ENCODE results near the gene JSRP1. TPM values are rescaled to one million over a fixed set of nuclear protein-coding genes. Genes with fewer than 3 reads are reported as not detected.

JSRP1 gene
- total RNA-seq, 2 donors from 2014 or later, result 0.73 TPM; not detected in 1

DNA sequence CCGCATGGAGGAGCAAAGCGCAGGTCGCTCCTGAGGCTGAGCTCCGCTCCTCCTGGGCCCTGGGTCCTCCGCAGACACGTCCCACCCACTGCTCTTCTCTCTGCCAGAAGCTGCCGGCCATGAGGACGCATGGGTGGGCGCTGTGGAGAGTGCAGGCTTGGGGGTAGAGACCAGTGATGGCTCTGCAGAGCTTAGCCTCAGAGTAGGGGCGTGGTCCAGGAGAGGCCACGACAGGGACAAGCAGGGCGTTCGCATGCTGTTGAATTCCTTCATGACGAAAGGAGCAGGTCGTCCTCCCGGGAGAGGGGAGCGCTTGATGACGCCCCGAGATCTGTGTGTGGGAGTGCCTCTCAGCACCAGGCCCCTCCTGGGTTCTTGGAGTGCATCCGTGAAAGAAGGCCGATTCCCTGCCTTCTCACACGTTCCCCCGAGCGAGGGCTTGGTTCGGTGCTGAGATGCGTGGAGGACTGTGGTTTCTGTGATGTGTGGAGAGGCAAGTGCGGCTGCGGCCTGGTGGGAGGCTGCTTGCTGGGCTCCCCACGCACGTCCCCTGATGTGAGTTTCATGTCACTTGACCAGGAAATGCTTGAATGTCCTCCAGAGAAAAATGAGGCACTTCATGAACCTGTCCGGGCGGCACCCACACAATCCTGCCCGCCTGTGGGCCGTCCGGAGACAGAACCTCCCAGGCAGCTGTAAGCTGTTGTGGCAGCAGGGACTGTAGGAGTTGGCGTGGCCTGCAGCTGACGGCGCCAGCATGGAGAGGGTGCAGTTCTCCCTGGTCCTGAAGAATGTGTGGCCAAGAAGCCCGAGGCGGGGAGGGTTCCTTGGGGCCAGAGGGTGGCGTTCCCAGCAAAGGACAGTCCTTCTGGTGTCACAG, 15.1 kb downstream of the JSRP1 start:
- Mint-ChIP-seq H3K27me3 (no peaks in the 10 kb centered on the region), H3K4me1 (ENCODE audit: low read depth in 2 of 2) (peaks cover 55% of the 10 kb centered on the region in 2 donors), H3K9me3 (no peaks in the 10 kb centered on the region), H3K27ac (peak overlapping the region; percentile 71 to 94), H3K4me3 (peak overlapping the region; percentile 89), H3K36me3 (peaks cover 14% of the 10 kb centered on the region)
- ATAC-seq, result no peak
- DNase-seq (ENCODE audit: low spot score), result no peak

DNA sequence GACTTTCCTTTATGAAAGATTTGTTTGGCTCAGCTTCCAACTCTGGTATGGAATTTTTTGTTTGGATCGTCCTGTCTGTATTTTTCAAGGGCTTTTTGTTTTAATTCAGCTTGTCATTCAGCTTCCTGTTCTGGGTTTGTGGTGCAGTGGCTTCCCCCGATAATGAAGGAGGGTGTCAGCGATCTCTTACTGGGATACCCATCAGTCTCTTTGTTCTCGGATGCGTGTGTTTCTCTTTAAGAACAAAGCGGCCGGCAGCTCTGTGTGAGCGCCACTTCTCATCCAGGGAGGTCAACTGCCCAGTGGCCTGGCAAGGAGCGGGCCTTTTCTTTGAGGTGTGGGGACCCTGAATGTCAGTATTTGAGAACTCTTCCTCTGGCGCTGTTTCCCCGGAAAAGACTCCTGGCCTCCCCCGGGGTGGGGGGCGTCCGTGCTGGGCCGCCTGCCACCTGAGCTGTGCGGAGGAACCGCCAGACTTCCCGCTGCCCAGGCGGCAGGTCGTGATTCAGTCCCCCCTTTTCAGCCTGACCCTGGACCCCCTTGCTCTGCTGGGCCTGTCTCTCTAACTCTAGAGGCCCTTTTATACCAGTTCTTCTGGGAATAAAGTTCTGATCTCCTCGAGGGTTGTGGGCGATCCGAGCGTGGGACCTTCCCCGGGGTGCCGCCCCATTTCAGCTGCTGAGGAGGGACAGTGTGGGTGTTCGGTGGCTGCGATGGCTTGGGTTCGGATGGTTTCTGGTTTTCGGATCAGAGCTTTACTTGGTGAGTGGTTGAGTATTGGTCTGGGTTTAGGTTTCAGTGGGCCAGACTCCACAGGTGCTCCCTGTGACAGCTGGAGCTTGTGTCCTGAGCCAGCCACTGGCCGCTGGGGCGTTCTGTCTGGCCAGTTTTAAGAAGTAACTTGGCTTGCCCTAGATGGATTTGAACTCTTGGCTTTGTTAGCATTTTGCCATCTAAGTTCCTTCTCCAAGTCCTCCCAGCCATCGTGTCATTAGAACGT, 16.1 kb downstream of the JSRP1 start:
- no peaks in the 10 kb centered on the region for H3K9me3 Mint-ChIP-seq

DNA sequence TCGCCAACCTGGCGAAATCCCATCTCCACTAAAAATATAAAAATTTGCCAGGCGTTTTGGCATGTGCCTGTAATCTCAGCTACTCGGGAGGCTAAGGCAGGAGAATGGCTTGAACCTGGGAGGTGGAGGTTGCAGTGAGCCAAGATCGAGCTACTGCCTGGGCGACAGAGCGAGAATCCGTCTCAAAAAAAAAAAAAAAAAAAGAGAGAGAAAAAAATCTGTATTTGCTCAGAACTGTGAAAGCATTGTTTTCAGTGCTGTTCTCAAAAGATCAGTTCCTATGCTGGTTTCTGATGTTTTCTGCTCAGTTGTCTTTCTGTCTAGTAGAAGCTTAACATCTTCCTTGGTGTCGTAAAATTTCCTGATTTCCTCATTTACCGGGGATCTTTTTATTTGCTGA, 17.0 kb downstream of the JSRP1 start:
- no peak for ATAC-seq
- DNase-seq (ENCODE audit: low spot score), result no peak
- peaks cover 67 to 69% of the 10 kb centered on the region in 2 donors for H3K4me1 Mint-ChIP-seq (ENCODE audit: low read depth in 2 of 2)
- no peaks in the 10 kb centered on the region for H3K9me3 Mint-ChIP-seq
- peaks cover 14% of the 10 kb centered on the region for H3K36me3 Mint-ChIP-seq
- peak overlapping the region; percentile 89 for H3K4me3 Mint-ChIP-seq
- H3K27ac Mint-ChIP-seq, result peak overlapping the region; percentile 71 to 94
- H3K27me3 Mint-ChIP-seq, result no peaks in the 10 kb centered on the region

More for the DNA sequence above, 16.1 kb downstream of the JSRP1 start:
- Mint-ChIP-seq H3K36me3 (peaks cover 14% of the 10 kb centered on the region), H3K27me3 (no peaks in the 10 kb centered on the region), H3K27ac (peak overlapping the region; percentile 71 to 94), H3K4me3 (peak overlapping the region; percentile 89), H3K4me1 (ENCODE audit: low read depth in 2 of 2) (peaks cover 59 to 60% of the 10 kb centered on the region in 2 donors)
- ATAC-seq (no peak), DNase-seq (ENCODE audit: low spot score) (no peak)

DNA sequence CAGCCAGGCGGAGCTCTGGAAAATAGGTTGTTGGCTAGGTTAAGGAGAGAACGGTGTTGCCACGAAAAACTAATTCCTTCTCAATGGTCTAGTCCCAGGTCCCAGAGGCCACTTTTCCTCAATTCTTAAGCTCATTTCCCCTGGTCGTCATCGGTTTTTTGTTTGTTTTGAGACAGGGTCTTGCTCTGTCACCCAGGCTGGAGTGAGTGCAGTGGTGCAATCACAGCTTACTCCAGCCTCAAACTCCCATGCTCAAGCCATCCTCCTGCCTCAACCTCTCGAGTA, 18.4 kb downstream of the JSRP1 start:
- DNase-seq (ENCODE audit: low spot score) (no peak), ATAC-seq (no peak)
- H3K27ac Mint-ChIP-seq, result peak overlapping the region; percentile 71 to 94
- H3K4me3 Mint-ChIP-seq, result peak overlapping the region; percentile 89
- no peaks in the 10 kb centered on the region for H3K27me3 Mint-ChIP-seq
- peaks cover 71 to 73% of the 10 kb centered on the region in 2 donors for H3K4me1 Mint-ChIP-seq (ENCODE audit: low read depth in 2 of 2)
- H3K9me3 Mint-ChIP-seq, result no peaks in the 10 kb centered on the region
- H3K36me3 Mint-ChIP-seq, result peaks cover 14% of the 10 kb centered on the region

DNA sequence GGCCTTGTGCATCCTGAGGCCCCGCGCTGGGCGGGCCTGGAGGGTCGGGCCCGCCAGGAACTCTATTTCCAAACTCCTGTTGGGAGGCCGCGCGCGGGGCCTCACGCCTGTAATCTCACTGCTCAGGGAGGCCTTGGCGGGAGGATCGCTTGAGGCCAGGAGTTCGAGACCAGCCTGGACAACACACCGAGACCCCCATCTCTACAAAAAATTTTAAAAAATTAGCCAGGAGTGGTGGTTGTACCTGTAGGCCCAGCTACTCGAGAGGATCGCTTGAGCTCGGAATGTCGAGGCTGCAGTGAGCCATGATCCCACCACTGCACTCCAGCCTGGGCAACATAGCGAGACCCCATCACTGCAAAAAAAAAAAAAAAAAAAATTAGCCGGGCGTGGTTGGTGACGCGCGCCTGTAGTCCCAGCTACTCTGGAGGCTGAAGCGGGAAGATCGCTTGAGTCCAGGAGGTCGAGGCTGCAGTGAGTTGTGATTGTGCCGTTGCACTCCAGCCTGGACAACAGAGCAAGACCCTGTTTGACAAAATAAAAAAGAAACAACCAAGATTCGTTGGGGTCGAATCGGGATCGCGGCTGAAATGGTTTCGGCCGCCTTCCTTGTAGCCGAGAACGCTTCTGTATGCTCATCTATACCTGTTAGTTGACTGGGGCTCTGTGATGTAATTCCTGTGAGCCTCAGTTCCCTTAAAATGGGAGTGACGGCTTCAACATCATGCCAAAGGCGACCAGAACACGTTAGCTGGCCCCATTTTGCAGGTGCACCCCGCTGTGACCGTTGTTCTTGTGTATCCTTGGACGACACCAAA, 19.0 kb downstream of the JSRP1 start:
- peaks cover 68% of the 10 kb centered on the region in 2 donors for H3K4me1 Mint-ChIP-seq (ENCODE audit: low read depth in 2 of 2)
- peaks cover 14% of the 10 kb centered on the region for H3K36me3 Mint-ChIP-seq
- H3K27me3 Mint-ChIP-seq, result no peaks in the 10 kb centered on the region

DNA sequence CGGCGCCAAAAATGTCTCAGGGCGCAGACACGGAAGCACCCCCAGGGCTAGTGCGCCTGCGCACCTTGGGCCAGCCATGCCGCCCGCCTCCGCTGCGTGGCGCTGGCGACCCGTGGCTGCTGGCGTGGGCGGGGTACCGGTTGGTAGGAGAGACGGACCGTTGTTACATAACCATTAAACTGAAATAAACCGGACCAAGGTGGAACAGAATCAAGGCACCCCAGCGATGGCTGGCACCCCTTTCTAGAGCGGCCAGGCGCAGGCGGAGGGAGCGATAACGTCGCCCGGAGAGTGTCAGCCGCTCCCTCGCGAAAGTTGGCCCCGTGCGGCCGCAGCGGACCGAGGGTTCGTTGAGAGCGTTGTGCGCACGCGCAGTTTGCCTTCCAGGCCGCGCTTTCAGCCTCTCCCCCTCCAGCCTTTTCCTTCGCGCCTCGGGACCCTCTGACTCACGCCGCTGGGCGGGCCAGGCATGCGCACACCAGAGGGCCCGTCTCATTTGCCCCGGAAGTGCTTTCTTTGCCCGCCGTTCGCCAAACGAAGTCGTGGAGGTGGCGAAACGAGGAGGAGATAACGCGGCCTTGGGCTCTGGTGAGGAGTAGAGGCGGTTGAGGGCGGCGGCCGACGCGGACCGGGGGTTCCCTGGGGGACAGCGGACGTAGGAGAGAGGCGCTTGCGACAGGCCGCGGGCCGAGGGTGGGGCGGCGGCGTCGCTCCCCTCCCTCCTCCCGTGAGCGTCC, 19.7 kb downstream of the JSRP1 start, which contains the start of the genes PLEKHJ1 and SF3A2:
PLEKHJ1 (minus strand) TSS at position 16 of the 737 bp plus-strand sequence. CDS start 81 bp downstream, outside the sequence.
SF3A2 (plus strand) TSS at position 511 of the 737 bp plus-strand sequence. CDS start 6,595 bp downstream, outside the sequence.
- DNase-seq (ENCODE audit: low spot score) (peak; percentile 99), ATAC-seq (peak; percentile 88 to 92)
- peak within 1 kb of the TSS; percentile 71 to 94 for H3K27ac Mint-ChIP-seq
- peak within 1 kb of the TSS; percentile 89 for H3K4me3 Mint-ChIP-seq
- peaks cover 14% of the 10 kb centered on the region for H3K36me3 Mint-ChIP-seq
- H3K4me1 Mint-ChIP-seq (ENCODE audit: low read depth in 2 of 2), result peaks cover 64 to 67% of the 10 kb centered on the region in 2 donors
- no peaks in the 10 kb centered on the region for H3K9me3 Mint-ChIP-seq
- no peaks in the 10 kb centered on the region for H3K27me3 Mint-ChIP-seq

More for the DNA sequence above, 19.0 kb downstream of the JSRP1 start:
- H3K27ac Mint-ChIP-seq, result peak overlapping the region; percentile 71 to 94
- H3K9me3 Mint-ChIP-seq, result no peaks in the 10 kb centered on the region
- H3K4me3 Mint-ChIP-seq, result peak overlapping the region; percentile 89
- DNase-seq (ENCODE audit: low spot score), result no peak
- ATAC-seq, result no peak

DNA sequence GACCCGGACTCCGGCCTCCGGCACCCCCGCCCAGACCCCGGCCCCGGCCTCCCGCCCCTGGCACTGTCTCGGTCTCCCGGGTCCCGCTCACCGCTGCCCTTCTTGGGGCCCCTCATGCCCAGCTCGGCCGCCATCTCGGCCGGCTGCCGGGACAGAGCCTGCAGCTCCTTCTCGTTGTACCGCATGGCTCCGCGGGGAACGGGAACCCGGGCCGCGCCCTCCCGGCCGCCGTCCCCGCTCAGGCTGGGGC, 20.2 kb downstream of the JSRP1 start:
- no peak for ATAC-seq
- H3K36me3 Mint-ChIP-seq, result peaks cover 14% of the 10 kb centered on the region
- DNase-seq (ENCODE audit: low spot score), result no peak
- peak overlapping the region; percentile 89 for H3K4me3 Mint-ChIP-seq
- no peaks in the 10 kb centered on the region for H3K27me3 Mint-ChIP-seq
- peaks cover 59 to 62% of the 10 kb centered on the region in 2 donors for H3K4me1 Mint-ChIP-seq (ENCODE audit: low read depth in 2 of 2)
- peak overlapping the region; percentile 71 to 94 for H3K27ac Mint-ChIP-seq
- H3K9me3 Mint-ChIP-seq, result no peaks in the 10 kb centered on the region

DNA sequence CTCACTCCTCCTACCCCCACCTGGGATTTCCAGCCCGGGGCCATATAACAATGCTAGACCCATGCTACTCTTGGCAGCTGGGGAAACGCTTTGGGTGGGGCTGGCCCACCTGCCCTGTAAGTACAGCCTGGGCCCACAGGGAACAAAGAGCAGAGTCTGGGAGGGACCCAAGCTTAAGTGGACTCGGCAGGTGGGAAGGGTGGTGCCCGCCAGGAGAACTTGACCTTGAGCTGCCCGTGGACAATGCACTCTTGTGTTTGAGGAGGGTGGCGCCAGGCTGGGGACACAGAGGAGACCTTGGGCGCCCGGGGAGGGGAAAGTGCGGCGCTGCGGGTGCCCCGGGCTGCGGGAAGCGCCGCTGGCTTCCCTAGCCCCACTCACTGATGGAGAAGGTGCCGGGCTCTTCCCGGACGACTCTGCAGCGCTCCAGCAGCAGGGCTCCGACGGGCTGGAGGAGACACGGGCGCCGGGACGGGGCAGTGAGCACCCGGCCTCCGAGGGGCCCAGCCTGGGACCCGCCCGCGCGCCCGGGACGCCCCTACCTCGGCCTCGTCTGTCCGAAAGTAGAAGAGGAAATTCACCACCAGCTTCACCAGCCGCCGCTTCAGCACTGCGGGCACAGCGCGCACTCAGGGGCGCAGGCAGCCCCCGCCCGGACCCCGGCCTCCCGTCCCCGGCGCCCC, 20.7 kb downstream of the JSRP1 start:
- ATAC-seq, result peak; percentile 2 to 11
- Mint-ChIP-seq H3K4me1 (ENCODE audit: low read depth in 2 of 2) (peaks cover 55 to 57% of the 10 kb centered on the region in 2 donors), H3K4me3 (peak overlapping the region; percentile 89), H3K27me3 (no peaks in the 10 kb centered on the region), H3K27ac (peak overlapping the region; percentile 70 to 88), H3K36me3 (peaks cover 14% of the 10 kb centered on the region), H3K9me3 (no peaks in the 10 kb centered on the region)
- DNase-seq (ENCODE audit: low spot score), result no peak

DNA sequence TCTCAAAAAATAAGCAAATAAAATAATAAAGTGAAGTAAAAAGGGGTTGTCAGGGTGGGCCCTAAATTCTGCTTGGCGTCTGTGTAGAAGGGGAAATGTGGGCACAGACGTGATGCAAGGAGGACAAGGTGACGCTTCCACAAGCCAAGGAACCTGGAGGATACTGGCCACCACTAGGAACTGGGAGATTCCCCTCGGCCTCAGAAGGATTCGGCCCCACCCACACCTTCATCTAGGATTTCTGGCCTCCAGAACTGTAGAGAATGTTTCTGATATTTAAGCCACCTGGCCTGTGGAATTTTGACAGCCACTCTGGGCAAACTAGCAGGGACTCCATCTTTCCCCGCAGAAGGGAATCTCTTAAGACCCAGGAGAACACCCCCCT, 21.2 kb downstream of the JSRP1 start:
- Mint-ChIP-seq H3K4me3 (peak overlapping the region; percentile 89), H3K27ac (peak overlapping the region; percentile 70 to 88), H3K9me3 (no peaks in the 10 kb centered on the region), H3K36me3 (peaks cover 14% of the 10 kb centered on the region), H3K4me1 (ENCODE audit: low read depth in 2 of 2) (peaks cover 50 to 52% of the 10 kb centered on the region in 2 donors), H3K27me3 (no peaks in the 10 kb centered on the region)
- DNase-seq (ENCODE audit: low spot score), result no peak
- ATAC-seq, result no peak

DNA sequence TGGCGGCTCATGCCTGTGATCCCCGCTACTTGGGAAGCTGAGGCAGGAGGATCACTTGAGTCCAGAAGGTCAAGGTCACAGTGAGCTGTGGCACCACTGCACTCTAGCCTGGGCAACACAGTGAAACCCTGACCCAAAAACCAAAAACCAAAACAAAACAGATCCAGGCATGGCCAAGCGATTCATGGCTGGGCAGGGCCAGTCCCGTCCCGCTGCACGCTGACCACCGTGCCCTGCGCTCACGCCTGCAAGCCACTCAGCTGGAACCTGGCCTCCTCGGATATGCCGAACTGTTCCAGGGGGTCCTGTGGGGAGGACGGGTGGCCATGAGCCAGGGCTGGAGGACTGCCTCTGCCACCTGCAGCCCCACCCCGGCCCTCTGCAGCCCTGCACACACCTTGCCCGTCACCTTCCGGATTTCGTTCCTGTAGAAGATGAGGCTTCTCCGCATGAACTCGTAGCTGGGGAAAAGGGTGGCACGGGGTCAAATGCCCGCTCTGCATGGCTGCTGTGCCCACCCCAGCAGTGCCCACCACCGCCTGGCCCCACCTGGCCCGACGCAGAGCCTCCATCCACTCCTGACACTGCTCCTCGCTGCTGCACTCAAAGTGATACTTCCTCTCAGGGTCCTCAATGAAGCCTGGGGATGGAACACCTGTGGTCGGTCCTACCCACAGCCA, 22.5 kb downstream of the JSRP1 start:
- DNase-seq (ENCODE audit: low spot score) (no peak), ATAC-seq (no peak)
- peaks cover 8% of the 10 kb centered on the region for H3K36me3 Mint-ChIP-seq
- no peaks in the 10 kb centered on the region for H3K9me3 Mint-ChIP-seq
- H3K4me3 Mint-ChIP-seq, result peak overlapping the region; percentile 89
- H3K4me1 Mint-ChIP-seq (ENCODE audit: low read depth in 2 of 2), result peaks cover 39 to 41% of the 10 kb centered on the region in 2 donors
- peak overlapping the region; percentile 70 to 88 for H3K27ac Mint-ChIP-seq
- H3K27me3 Mint-ChIP-seq, result no peaks in the 10 kb centered on the region

DNA sequence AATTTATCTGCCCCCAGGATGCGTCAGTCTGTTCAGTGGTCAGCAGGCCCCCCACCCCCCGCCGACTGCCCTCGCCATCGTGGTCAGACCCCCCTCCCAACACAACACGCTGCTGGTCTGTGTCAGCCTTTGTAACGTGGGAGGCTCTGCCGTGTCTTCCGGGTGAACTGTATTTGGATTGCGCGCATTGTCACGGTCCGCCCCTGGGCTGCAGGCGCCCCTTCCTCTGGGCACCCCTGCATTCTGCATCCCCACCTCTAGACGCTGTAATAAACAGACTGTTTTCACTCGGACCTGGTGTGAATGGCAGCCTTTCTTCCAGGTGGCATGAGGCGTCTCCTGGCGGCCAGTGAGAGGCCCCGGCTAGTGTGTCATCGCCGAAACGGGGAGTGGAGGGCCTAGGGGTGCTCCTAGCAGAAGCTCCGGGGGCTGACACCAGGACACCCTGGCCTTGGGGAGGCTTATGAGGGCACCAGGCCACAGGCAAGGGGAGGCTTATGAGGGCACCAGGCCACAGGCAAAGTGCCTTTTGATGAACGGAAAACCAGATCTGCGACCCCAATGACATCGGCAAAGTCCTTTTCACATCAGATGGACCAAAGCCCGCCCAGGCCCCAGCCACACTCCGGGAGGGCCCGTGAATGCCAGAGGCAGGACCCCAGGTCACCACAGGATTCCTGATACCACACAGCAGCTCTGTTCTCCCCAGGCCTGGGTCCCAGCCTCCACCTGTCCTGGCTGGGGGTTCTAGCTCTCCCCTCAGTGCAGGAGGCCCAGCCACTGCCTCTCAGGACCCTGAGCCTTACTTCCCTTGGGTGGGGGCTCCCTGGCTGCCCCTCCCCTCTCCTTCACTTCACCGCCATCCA, 23.7 kb downstream of the JSRP1 start:
- DNase-seq (ENCODE audit: low spot score) (no peak), ATAC-seq (no peak)
- no peaks in the 10 kb centered on the region for H3K9me3 Mint-ChIP-seq
- H3K36me3 Mint-ChIP-seq, result no peaks in the 10 kb centered on the region
- peaks cover 27 to 28% of the 10 kb centered on the region in 2 donors for H3K4me1 Mint-ChIP-seq (ENCODE audit: low read depth in 2 of 2)
- H3K4me3 Mint-ChIP-seq, result no peak overlapping the region
- peak overlapping the region in 1 of 2 donors; percentile 70 for H3K27ac Mint-ChIP-seq
- no peaks in the 10 kb centered on the region for H3K27me3 Mint-ChIP-seq
